HG02571 (cell line): ENCODE measurements around the gene COG5.
"Not testable (repeated sequence)": the region's sequence is repeated elsewhere in the genome, so short reads cannot be mapped to it uniquely, and the experiment has no call there.

ENCODE experiments used
- ATAC-seq: cut with Tn5 transposase; IDR thresholded peaks from one replicate; pipeline ENCODE4 v1.9.1; 2021; ENCODE audit warnings: mild to moderate bottlenecking, moderate library complexity; ENCODE audit not compliant: unreplicated experiment

The COG5 gene

DNA sequence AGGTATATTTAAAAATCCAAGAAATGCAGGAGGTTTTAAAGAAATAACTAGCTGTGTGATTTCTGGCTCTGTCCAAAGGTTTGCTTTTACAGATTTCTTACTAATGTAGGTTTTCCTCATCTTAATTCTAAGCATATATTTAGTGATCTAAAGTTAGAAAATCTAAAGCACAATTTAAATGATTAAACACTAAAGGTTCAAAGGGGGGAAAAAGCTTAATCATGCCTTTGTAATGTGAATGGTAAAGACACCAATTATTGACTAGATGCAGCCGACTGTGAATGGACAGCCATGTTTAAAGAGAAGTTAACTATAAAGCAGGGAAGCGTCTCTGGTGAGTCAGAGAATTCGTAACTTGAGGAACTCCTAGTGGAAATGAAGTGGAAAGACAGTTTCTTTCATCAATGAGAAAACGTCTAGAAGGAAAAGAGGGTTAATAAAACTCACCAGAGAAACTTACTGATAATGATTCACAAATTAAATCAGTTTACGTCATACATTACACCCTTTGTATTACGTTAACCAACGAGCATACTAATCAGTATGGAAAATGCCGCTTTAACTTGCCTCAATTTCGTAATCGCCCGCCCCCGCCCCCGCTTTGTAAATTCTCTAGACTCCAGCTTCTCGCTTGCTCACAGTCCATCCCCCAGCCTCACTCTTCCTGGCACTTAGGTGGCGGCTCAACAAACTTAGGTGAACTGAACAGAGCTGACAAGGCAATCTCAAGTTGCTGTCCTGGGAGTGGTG, 396.1 kb downstream of the COG5 start:
- peak; percentile 0 for ATAC-seq

- no peak for ATAC-seq
Observed at GRCh38 chr7:107166736-107167426, 396.8 kb downstream of the COG5 start.

- no peak for ATAC-seq
Observed at GRCh38 chr7:107165341-107165740, 398.4 kb downstream of the COG5 start.

GRCh38 chr7:107164092-107164491, 399.6 kb downstream of the COG5 start:
- no peak for ATAC-seq

DNA sequence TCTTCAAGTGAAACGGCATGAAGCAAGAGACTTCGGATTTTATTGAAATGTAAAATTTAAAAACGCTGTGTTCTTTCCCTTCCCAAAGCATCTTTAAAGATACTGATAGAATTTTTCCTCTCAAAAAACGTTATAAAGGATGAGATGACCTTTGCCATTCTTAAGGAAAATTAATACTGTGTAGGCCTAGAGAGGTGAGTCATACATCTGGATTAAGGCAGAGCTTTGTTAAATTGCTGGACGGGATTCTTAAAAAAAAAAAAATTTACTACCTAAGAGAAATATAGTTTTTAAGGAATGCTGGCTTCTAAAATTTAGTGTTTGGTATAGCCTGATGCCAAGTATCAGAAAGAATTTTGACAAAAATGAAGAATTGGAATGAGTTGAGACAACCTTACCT, 401.2 kb downstream of the COG5 start:
- ATAC-seq: no peak

GRCh38 chr7:107161415-107161814, 402.3 kb downstream of the COG5 start:
- no peak for ATAC-seq

- no peak for ATAC-seq
Observed at GRCh38 chr7:107160389-107160788, 403.3 kb downstream of the COG5 start.

- ATAC-seq: no peak
Observed at GRCh38 chr7:107158028-107158427, 405.7 kb downstream of the COG5 start.

DNA sequence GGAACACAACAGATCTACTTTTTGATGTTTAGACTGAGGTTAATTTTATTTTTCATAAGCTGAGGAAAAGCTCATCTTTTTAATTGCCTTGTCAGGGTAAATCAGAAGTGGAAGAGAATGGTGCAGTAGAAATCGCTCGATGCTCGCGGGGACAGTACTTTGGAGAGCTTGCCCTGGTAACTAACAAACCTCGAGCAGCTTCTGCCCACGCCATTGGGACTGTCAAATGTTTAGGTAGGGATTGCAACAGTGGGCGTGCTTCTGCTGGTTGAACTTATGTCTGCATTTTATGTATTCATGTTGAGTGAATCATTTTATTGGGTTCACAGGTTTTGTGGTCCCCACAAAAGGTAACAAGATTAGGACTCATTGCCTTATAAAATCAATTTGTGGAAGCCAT, 406.6 kb downstream of the COG5 start:
- ATAC-seq: no peak

- not testable (repeated sequence) for ATAC-seq
Observed at GRCh38 chr7:107155726-107156125, 408.0 kb downstream of the COG5 start.

GRCh38 chr7:107154826-107155225, 408.9 kb downstream of the COG5 start:
- ATAC-seq: no peak

DNA sequence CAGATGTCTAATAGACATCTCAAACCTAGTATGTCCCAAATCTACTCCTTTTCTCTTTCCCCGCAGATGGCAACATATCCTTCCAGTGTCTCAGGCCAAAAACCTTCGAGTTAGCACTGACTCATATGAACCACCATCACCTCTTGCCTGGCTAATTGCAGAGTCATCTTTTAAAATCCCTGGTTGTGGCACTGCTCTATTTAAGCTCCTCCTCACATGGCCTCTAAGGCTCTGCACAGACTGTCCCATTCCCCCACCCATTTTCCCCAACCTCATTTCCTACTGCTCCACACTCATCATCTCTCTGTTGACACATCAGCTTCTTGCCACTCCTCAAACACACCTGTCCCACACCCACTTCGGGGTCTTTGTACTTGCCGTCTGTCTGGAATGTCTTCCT, 411.7 kb downstream of the COG5 start:
- no peak for ATAC-seq
